Left ventricle myocardium inferior (tissue), 1 donor: ENCODE measurements around the gene CORO2A. TPM values are rescaled to one million over a fixed set of nuclear protein-coding genes. Genes with fewer than 3 reads are reported as not detected.

ENCODE experiments used
- DNase-seq: peaks from one replicate; pipeline ENCODE4 v3.0.0-alpha.2; 2020
- H3K27ac ChIP-seq: fragments of 200-600 bp; replicated peaks from 2 replicates; pipeline ENCODE4 v1.8.0; 2021
- H3K27me3 ChIP-seq: fragments of 200-600 bp; 2 replicates; pipeline ENCODE4 v1.8.0; 2021; ENCODE audit warnings: low read depth
- H3K36me3 ChIP-seq: fragments of 200-600 bp; 2 replicates; pipeline ENCODE4 v1.8.0; 2021
- H3K4me1 ChIP-seq: fragments of 200-600 bp; 2 replicates; pipeline ENCODE4 v1.8.0; 2021
- H3K4me3 ChIP-seq: fragments of 200-600 bp; 2 replicates; pipeline ENCODE4 v1.8.0; 2021; ENCODE audit warnings: mild to moderate bottlenecking, moderate library complexity
- H3K9me3 ChIP-seq: fragments of 200-600 bp; replicated peaks from 2 replicates; pipeline ENCODE4 v1.8.0; 2021
- CTCF ChIP-seq: fragments of 200-600 bp; IDR thresholded peaks from 2 replicates; pipeline ENCODE4 v1.8.0; 2021; ENCODE audit warnings: antibody characterized with exemption, mild to moderate bottlenecking, borderline replicate concordance
- intact Hi-C: fragments of 100-400 bp; cut with micrococcal nuclease; formaldehyde crosslinking; loops from one replicate; pipeline ENCODE4 v1.11.0; 2022
- total RNA-seq: library from RNA; stranded (reverse); fragmentation: NEBNext Ultra II Directional; extraction: Animal tissue kit (Norgen Biotek cat#: 25700); gene quantifications from one replicate; pipeline ENCODE4 v1.2.1, GENCODE V29; 2021
- donor health status: DM: no; HTN: yes; CAD: no; lungs with severe emphysema.

The CORO2A gene
- total RNA-seq, 1 donor from 2014 or later: 0.14 TPM

DNA sequence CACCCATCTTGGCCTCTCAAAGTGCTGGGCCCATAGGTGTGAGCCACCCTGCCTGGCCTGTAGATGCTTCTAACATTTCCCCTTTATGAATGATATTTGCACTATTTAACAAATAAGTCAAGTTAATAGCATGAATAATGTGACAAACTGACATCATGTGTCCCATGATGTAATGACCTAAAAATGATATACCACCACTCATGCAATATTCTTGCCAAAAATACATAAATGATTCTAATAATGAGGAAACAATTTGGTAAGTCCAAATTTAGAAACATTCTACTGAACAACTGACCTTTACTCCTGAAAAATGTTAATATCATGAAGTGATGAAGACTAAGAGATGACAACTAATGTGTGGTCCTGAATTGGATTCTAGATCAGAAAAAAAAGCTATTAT is 39.9 kb downstream of the CORO2A start:
- H3K36me3 ChIP-seq: no peaks in the 10 kb centered on the region
- TF ChIP-seq CTCF: no peak
- no peak overlapping the region for H3K4me3 ChIP-seq
- peaks cover 10% of the 10 kb centered on the region for H3K9me3 ChIP-seq
- no peaks in the 10 kb centered on the region for H3K4me1 ChIP-seq
- H3K27me3 ChIP-seq: no peaks in the 10 kb centered on the region
- H3K27ac ChIP-seq: no peak overlapping the region
- DNase-seq: no peak
- intact Hi-C loops: no loop called here

GRCh38 chr9:98150721-98151120 is 41.7 kb downstream of the CORO2A start:
- TF ChIP-seq CTCF: no peak
- no peak for DNase-seq
- peaks cover 10% of the 10 kb centered on the region for H3K9me3 ChIP-seq
- no peaks in the 10 kb centered on the region for H3K36me3 ChIP-seq
- no peaks in the 10 kb centered on the region for H3K27me3 ChIP-seq
- H3K27ac ChIP-seq: no peak overlapping the region
- no peaks in the 10 kb centered on the region for H3K4me1 ChIP-seq
- no peak overlapping the region for H3K4me3 ChIP-seq
- intact Hi-C loops: no loop called here

GRCh38 chr9:98150164-98150563 is 42.3 kb downstream of the CORO2A start:
- intact Hi-C loops: no loop called here
- H3K9me3 ChIP-seq: peaks cover 10% of the 10 kb centered on the region
- no peak for TF ChIP-seq CTCF
- H3K27ac ChIP-seq: no peak overlapping the region
- no peak for DNase-seq
- no peak overlapping the region for H3K4me3 ChIP-seq
- no peaks in the 10 kb centered on the region for H3K4me1 ChIP-seq
- H3K27me3 ChIP-seq: no peaks in the 10 kb centered on the region
- H3K36me3 ChIP-seq: no peaks in the 10 kb centered on the region

DNA sequence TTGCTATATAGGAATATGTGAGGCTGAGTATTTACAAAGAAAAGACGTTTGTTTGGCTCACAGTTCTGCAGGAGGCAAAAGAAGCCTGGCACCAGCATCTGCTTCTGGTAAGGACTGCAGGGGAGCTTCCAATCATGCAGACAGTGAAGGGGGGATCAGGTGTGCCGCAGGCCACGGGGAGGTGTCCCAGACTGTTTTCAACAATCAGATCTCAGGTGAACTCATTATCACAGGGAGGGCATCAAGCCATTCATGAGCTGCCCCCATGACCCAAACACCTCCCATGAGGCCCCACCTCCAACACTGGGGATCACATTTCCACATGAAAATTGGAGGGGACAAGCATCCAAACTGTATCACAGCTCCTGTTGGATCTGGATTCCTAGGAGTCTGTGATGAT is 43.0 kb downstream of the CORO2A start:
- no peak for TF ChIP-seq CTCF
- H3K27ac ChIP-seq: no peak overlapping the region
- H3K36me3 ChIP-seq: no peaks in the 10 kb centered on the region
- peaks cover 10% of the 10 kb centered on the region for H3K9me3 ChIP-seq
- H3K4me1 ChIP-seq: no peaks in the 10 kb centered on the region
- no peak for DNase-seq
- intact Hi-C loops: no loop called here
- H3K4me3 ChIP-seq: no peak overlapping the region
- H3K27me3 ChIP-seq: peaks cover 4% of the 10 kb centered on the region

DNA sequence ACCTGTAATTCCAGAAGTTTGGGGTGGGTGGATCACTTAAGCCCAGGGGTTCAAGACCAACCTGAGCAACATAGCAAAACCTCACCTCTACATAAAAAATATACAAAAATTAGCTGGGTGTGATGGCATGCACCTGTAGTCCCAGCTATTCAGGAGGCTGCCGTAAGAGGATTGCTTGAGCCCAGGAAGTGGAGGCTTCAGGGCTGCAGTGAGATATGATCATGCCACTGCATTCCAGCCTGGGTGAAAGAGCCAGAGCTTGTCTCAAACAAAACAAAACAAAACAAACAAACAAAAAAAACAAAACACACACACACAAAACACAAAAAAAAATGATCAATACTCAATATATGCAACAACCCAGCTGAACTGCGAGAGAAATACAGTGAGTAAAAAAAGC is 44.0 kb downstream of the CORO2A start:
- TF ChIP-seq CTCF: no peak
- Histone ChIP-seq H3K27me3 (peaks cover 5% of the 10 kb centered on the region), H3K27ac (no peak overlapping the region), H3K4me3 (no peak overlapping the region), H3K9me3 (peaks cover 10% of the 10 kb centered on the region), H3K4me1 (no peaks in the 10 kb centered on the region), H3K36me3 (no peaks in the 10 kb centered on the region)
- intact Hi-C loops: no loop called here
- DNase-seq: no peak

- intact Hi-C loops: no loop called here
- no peak for TF ChIP-seq CTCF
- H3K36me3 ChIP-seq: no peaks in the 10 kb centered on the region
These were observed 44.9 kb downstream of the CORO2A start for GRCh38 chr9:98147582-98147981.

More at GRCh38 chr9:98147582-98147981, 44.9 kb downstream of the CORO2A start:
- Histone ChIP-seq H3K27ac (no peak overlapping the region), H3K9me3 (peaks cover 10% of the 10 kb centered on the region), H3K4me1 (no peaks in the 10 kb centered on the region), H3K27me3 (peaks cover 5% of the 10 kb centered on the region), H3K4me3 (no peak overlapping the region)
- no peak for DNase-seq
